A549 (cell line): ENCODE measurements around the gene PTPN14. TPM values are rescaled to one million over a fixed set of nuclear protein-coding genes. Genes with fewer than 3 reads are reported as not detected.

Experiments
- ATAC-seq, 2 experiments: fragments of 200-7000 bp in 1 of 2; fragments of >200 bp in 1 of 2; cut with Nextera tagmentation in 1 of 2; cut with Tn5 transposase in 1 of 2; 3 replicates each; pipeline versions ENCODE4 v1.8.0 to v1.9.1; 2018 to 2020; ENCODE audit warnings: mild to moderate bottlenecking in 1 of 2, moderate library complexity in 1 of 2
- CTCF ChIA-PET: fragments of 300-600 bp; sonication (Branson Sonifier 250); formaldehyde crosslinking; extraction: SDS; loops from one replicate; lab custom pipeline; 2021; ENCODE audit warnings: antibody characterized with exemption, inconsistent platforms; lab: Yijun Ruan, JAX
- POLR2A ChIA-PET: fragments of 350-600 bp; formaldehyde crosslinking; extraction: SDS; loops from one replicate; lab custom pipeline; 2021; ENCODE audit warnings: antibody characterized with exemption, inconsistent platforms; lab: Yijun Ruan, JAX
- DNase-seq, 2 experiments: peaks; one replicate each; pipeline versions ENCODE4 v3.0.0 to v3.0.0-alpha.2; 2011 to 2016; ENCODE audit warnings: low read depth in 1 of 2, low spot score in 1 of 2
- FAIRE-seq: peaks from 2 replicates; lab custom pipeline; 2011; peaks lifted over from hg19 to GRCh38; lab: Jason Lieb, UNC
- H3K27ac ChIP-seq, 2 experiments: fragments of >200 bp; sonication (Bioruptor Twin); formaldehyde crosslinking; 3 replicates each; pipeline ENCODE4 v1.5.1; 2016 to 2017
- H3K4me1 ChIP-seq: fragments of >200 bp; sonication (Bioruptor Twin); formaldehyde crosslinking; 3 replicates; pipeline ENCODE4 v1.6.1; 2016
- H3K4me2 ChIP-seq: fragments of >200 bp; sonication (Bioruptor Twin); formaldehyde crosslinking; 3 replicates; pipeline ENCODE4 v1.6.1; 2016
- H3K4me3 ChIP-seq: fragments of >200 bp; sonication (Bioruptor Twin); formaldehyde crosslinking; 3 replicates; pipeline ENCODE4 v1.5.1; 2016
- H3K9me3 ChIP-seq: fragments of >200 bp; sonication (Bioruptor Twin); formaldehyde crosslinking; 3 replicates; pipeline ENCODE4 v1.6.1; 2016
- CBX2 ChIP-seq: fragments of 200-600 bp; sonication (generic); IDR thresholded peaks from 2 replicates; pipeline ENCODE4 v1.6.1; 2016; ENCODE audit warnings: low read depth, mild to moderate bottlenecking, borderline replicate concordance
- CEBPB ChIP-seq, 2 experiments: fragments of >200 bp in 1 of 2; sonication (Bioruptor Twin) in 1 of 2; formaldehyde crosslinking in 1 of 2; IDR thresholded peaks; 2 replicates each; pipeline ENCODE4 v1.6.1; 2012 to 2016
- CTCF ChIP-seq: fragments of >200 bp; sonication (Bioruptor Twin); formaldehyde crosslinking; IDR thresholded peaks from 3 replicates; pipeline ENCODE4 v1.5.1; 2016
- EP300 ChIP-seq, 2 experiments: fragments of >200 bp; sonication (Bioruptor Twin); formaldehyde crosslinking; IDR thresholded peaks; 2 replicates in 1 of 2; 3 replicates in 1 of 2; pipeline ENCODE4 v1.6.1; 2016 to 2017
- FOSL2 ChIP-seq, 2 experiments: fragments of 450-650 bp in 1 of 2; fragments of >200 bp in 1 of 2; sonication (Bioruptor Twin) in 1 of 2; formaldehyde crosslinking; IDR thresholded peaks; 2 replicates each; pipeline versions ENCODE4 v1.5.0 to v1.6.1; 2016 to 2020; ENCODE audit warnings: mild to moderate bottlenecking in 1 of 2, moderate library complexity in 1 of 2
- FOXS1 ChIP-seq: fragments of 250-450 bp; sonication (Bioruptor Pico); IDR thresholded peaks from 2 replicates; pipeline ENCODE4 v1.5.0; 2020; ENCODE audit warnings: mild to moderate bottlenecking, moderate library complexity
- HES2 ChIP-seq: fragments of >200 bp; sonication (Bioruptor Twin); formaldehyde crosslinking; IDR thresholded peaks from 2 replicates; pipeline ENCODE4 v1.6.1; 2016
- HEYL ChIP-seq: fragments of 250-450 bp; sonication (Bioruptor Pico); IDR thresholded peaks from 2 replicates; pipeline ENCODE4 v1.8.0; 2021; ENCODE audit warnings: mild to moderate bottlenecking, moderate library complexity
- HOXB5 ChIP-seq: fragments of 250-450 bp; sonication (Bioruptor Pico); IDR thresholded peaks from 2 replicates; pipeline ENCODE4 v1.5.0; 2020; ENCODE audit warnings: mild to moderate bottlenecking, moderate library complexity
- JUN ChIP-seq, 2 experiments: fragments of >200 bp; sonication (Bioruptor Twin); formaldehyde crosslinking; IDR thresholded peaks; 2 replicates in 1 of 2; 3 replicates in 1 of 2; pipeline ENCODE4 v1.6.1; 2016 to 2017
- JUNB ChIP-seq: fragments of >200 bp; sonication (Bioruptor Twin); formaldehyde crosslinking; IDR thresholded peaks from 2 replicates; pipeline ENCODE4 v1.6.1; 2016
- KDM1A ChIP-seq: fragments of 200-600 bp; sonication (generic); IDR thresholded peaks from 2 replicates; pipeline ENCODE4 v1.6.1; 2016; ENCODE audit warnings: low read depth, mild to moderate bottlenecking
- MAFK ChIP-seq: fragments of 450-650 bp; IDR thresholded peaks from 2 replicates; pipeline ENCODE4 v1.6.1; 2014; ENCODE audit not compliant: partially characterized antibody
- NPAS2 ChIP-seq: fragments of 250-450 bp; sonication (Bioruptor Pico); IDR thresholded peaks from 2 replicates; pipeline ENCODE4 v1.8.0; 2022; ENCODE audit warnings: mild to moderate bottlenecking, moderate library complexity, borderline replicate concordance
- RAD21 ChIP-seq, 2 experiments: fragments of >200 bp in 1 of 2; sonication (Bioruptor Twin) in 1 of 2; formaldehyde crosslinking in 1 of 2; IDR thresholded peaks in 1 of 2; conservative IDR thresholded peaks in 1 of 2; 2 replicates in 1 of 2; 3 replicates in 1 of 2; pipeline ENCODE4 v1.6.1; 2012 to 2018; ENCODE audit warnings: inconsistent platforms in 1 of 2
- RARB ChIP-seq: fragments of 250-450 bp; sonication (Bioruptor Pico); IDR thresholded peaks from 2 replicates; pipeline ENCODE4 v1.8.0; 2021; ENCODE audit warnings: mild to moderate bottlenecking, moderate library complexity
- RFX5 ChIP-seq: fragments of 450-650 bp; IDR thresholded peaks from 2 replicates; pipeline ENCODE4 v1.7.1; 2014; ENCODE audit warnings: antibody characterized with exemption, mild to moderate bottlenecking, moderate library complexity
- TFCP2L1 ChIP-seq: fragments of 250-450 bp; sonication (Bioruptor Pico); IDR thresholded peaks from 2 replicates; pipeline ENCODE4 v1.5.0; 2021; ENCODE audit warnings: mild to moderate bottlenecking
- ZFP36 ChIP-seq: fragments of 450-650 bp; IDR thresholded peaks from 2 replicates; pipeline ENCODE4 v1.6.1; 2014; ENCODE audit warnings: borderline replicate concordance; ENCODE audit not compliant: partially characterized antibody
- ZNF302 ChIP-seq: fragments of 250-450 bp; sonication (Bioruptor Pico); IDR thresholded peaks from 2 replicates; pipeline ENCODE4 v1.9.0; 2021; ENCODE audit warnings: inconsistent platforms, mild to moderate bottlenecking, moderate library complexity
- WGBS: methylation state at CpG from one replicate; pipeline ENCODE4 v1.1.6; 2017; ENCODE audit errors: missing lambda C conversion rate; 5-methylcytosine and 5-hydroxymethylcytosine counted together
- polyA plus RNA-seq, 4 experiments: library from polyadenylated mRNA; depleted of rRNA in 3 of 4; stranded (reverse); fragments of >200 nt; fragmentation: RNase III in 1 of 4; extraction: RNeasy Plus Mini Kit Qiagen cat#74134 plus additional on column Dnase treatment in 1 of 4; gene quantifications; 2 replicates in 3 of 4; 3 replicates in 1 of 4; pipeline ENCODE4 v1.2.3, GENCODE V29; 2011 to 2017
- TF ChIP-seq, protein P1 (sequence below): fragments of 250-450 bp; sonication (Bioruptor Pico); IDR thresholded peaks from 2 replicates; pipeline ENCODE4 v1.5.0; 2021; ENCODE audit warnings: mild to moderate bottlenecking, moderate library complexity, borderline replicate concordance
- TF ChIP-seq, protein P2 (sequence below): fragments of 200-600 bp; sonication (generic); IDR thresholded peaks from 2 replicates; pipeline ENCODE4 v1.6.1; 2016; ENCODE audit warnings: antibody characterized with exemption, mild to moderate bottlenecking, moderate library complexity
- TF ChIP-seq, protein P3 (sequence below): fragments of >200 bp; sonication (Bioruptor Twin); formaldehyde crosslinking; IDR thresholded peaks from 3 replicates; pipeline ENCODE4 v1.6.1; 2016
- TF ChIP-seq, protein P4 (sequence below): fragments of 450-650 bp; IDR thresholded peaks from 2 replicates; pipeline ENCODE4 v1.6.1; 2014; ENCODE audit warnings: antibody characterized with exemption

Gene PTPN14
- polyA plus RNA-seq, 2 of the 4 experiments (the other 2 are of a cell fraction), result 9.2 to 10.0 TPM

DNA sequence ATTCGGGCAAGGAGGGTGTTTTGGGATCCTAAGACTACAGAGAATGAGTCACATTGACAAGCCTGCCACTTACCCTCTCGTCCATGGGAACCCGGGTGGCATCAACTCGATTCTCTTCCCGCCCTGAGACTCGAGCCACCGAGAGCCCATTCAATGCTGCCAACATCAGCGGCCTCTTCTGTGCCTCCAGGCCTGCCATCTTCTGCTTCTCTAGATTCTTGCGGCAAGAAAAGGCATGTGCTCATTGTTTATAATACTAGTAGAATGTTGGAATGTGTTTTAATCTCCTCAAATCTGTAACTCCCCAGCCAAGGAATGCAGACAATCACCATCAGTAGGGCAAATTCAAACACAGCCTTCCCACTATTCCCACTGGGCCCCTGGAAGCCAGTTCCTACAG, 173.5 kb downstream of the PTPN14 start:
- WGBS, result 90% methylated on average over 9 of the region's 9 CpGs
- no peak overlapping the region for H3K4me3 ChIP-seq
- ChIA-PET POLR2A (no interaction called here), CTCF (no interaction called here)
- ATAC-seq (no peak), DNase-seq (no peak), FAIRE-seq (no peak)
- H3K27ac ChIP-seq, result no peak overlapping the region
- H3K4me2 ChIP-seq, result no peak overlapping the region
- H3K9me3 ChIP-seq, result no peaks in the 10 kb centered on the region
- no peaks in the 10 kb centered on the region for H3K4me1 ChIP-seq
- TF ChIP-seq FOSL2 (IDR thresholded peaks at IDR 0.05) (no peak), FOSL2 (CRISPR knock-in tag; IDR thresholded peaks at IDR 0.05) (no peak), ZFP36 (no peak), CTCF (no peak), RARB (CRISPR knock-in tag) (no peak), JUNB (no peak), JUN (IDR thresholded peaks at IDR 0.05) (no peak), RFX5 (no peak), EP300 (IDR thresholded peaks at IDR 0.05) (no peak), ZNF302 (CRISPR knock-in tag) (no peak), CBX2 (no peak)
- TF ChIP-seq, protein P1, sequence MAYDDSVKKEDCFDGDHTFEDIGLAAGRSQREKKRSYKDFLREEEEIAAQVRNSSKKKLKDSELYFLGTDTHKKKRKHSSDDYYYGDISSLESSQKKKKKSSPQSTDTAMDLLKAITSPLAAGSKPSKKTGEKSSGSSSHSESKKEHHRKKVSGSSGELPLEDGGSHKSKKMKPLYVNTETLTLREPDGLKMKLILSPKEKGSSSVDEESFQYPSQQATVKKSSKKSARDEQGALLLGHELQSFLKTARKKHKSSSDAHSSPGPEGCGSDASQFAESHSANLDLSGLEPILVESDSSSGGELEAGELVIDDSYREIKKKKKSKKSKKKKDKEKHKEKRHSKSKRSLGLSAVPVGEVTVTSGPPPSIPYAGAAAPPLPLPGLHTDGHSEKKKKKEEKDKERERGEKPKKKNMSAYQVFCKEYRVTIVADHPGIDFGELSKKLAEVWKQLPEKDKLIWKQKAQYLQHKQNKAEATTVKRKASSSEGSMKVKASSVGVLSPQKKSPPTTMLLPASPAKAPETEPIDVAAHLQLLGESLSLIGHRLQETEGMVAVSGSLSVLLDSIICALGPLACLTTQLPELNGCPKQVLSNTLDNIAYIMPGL (CRISPR knock-in tag), result no peak
- TF ChIP-seq, protein P2, sequence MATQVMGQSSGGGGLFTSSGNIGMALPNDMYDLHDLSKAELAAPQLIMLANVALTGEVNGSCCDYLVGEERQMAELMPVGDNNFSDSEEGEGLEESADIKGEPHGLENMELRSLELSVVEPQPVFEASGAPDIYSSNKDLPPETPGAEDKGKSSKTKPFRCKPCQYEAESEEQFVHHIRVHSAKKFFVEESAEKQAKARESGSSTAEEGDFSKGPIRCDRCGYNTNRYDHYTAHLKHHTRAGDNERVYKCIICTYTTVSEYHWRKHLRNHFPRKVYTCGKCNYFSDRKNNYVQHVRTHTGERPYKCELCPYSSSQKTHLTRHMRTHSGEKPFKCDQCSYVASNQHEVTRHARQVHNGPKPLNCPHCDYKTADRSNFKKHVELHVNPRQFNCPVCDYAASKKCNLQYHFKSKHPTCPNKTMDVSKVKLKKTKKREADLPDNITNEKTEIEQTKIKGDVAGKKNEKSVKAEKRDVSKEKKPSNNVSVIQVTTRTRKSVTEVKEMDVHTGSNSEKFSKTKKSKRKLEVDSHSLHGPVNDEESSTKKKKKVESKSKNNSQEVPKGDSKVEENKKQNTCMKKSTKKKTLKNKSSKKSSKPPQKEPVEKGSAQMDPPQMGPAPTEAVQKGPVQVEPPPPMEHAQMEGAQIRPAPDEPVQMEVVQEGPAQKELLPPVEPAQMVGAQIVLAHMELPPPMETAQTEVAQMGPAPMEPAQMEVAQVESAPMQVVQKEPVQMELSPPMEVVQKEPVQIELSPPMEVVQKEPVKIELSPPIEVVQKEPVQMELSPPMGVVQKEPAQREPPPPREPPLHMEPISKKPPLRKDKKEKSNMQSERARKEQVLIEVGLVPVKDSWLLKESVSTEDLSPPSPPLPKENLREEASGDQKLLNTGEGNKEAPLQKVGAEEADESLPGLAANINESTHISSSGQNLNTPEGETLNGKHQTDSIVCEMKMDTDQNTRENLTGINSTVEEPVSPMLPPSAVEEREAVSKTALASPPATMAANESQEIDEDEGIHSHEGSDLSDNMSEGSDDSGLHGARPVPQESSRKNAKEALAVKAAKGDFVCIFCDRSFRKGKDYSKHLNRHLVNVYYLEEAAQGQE, result no peak

DNA sequence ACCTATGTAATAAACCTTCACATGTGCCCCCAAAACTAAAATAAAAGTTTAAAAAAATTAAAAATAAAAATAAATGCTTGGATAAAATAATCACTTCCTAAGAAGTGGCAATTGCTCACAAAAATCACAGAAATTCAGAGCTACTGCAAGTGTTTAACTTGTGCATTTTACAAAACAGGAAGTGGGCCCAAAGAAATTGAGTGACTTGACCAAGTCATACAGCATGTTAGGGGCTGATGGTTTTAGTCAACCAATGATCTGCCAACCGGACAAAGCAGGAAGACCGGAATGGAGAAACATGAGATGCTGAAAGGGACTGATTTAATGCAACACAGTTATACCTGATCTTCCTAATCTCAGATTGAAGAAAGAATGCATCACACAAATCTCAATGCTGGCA, 173.9 kb downstream of the PTPN14 start:
- Histone ChIP-seq H3K27ac (no peak overlapping the region), H3K4me2 (no peak overlapping the region), H3K4me3 (no peak overlapping the region), H3K9me3 (no peaks in the 10 kb centered on the region)
- DNase-seq, result no peak
- WGBS, result 94% methylated on average over 2 of the region's 2 CpGs
- ChIA-PET CTCF (interaction anchor here (0.6 to 1.6 kb wide), 3 partner anchors 45 to 250 kb away, joined by 3 read pairs; no protein-coding TSS in a partner anchor), POLR2A (no interaction called here)
- no peak for FAIRE-seq
- TF ChIP-seq, protein P3, sequence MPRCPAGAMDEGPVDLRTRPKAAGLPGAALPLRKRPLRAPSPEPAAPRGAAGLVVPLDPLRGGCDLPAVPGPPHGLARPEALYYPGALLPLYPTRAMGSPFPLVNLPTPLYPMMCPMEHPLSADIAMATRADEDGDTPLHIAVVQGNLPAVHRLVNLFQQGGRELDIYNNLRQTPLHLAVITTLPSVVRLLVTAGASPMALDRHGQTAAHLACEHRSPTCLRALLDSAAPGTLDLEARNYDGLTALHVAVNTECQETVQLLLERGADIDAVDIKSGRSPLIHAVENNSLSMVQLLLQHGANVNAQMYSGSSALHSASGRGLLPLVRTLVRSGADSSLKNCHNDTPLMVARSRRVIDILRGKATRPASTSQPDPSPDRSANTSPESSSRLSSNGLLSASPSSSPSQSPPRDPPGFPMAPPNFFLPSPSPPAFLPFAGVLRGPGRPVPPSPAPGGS, result no peak
- TF ChIP-seq NPAS2 (CRISPR knock-in tag) (no peak), KDM1A (no peak), HEYL (CRISPR knock-in tag) (no peak), JUN (IDR thresholded peaks at IDR 0.05) (no peak), CEBPB (IDR thresholded peaks at IDR 0.05) (no peak), TFCP2L1 (CRISPR knock-in tag) (no peak), HOXB5 (CRISPR knock-in tag) (no peak), FOXS1 (no peak), MAFK (no peak), HES2 (no peak), ZFP36 (no peak), RAD21 (conservative IDR thresholded peaks at IDR 0.05 in 1 of 2, IDR thresholded peaks at IDR 0.05 in 1 of 2) (no peak), RARB (CRISPR knock-in tag) (no peak)
- TF ChIP-seq, protein P4, sequence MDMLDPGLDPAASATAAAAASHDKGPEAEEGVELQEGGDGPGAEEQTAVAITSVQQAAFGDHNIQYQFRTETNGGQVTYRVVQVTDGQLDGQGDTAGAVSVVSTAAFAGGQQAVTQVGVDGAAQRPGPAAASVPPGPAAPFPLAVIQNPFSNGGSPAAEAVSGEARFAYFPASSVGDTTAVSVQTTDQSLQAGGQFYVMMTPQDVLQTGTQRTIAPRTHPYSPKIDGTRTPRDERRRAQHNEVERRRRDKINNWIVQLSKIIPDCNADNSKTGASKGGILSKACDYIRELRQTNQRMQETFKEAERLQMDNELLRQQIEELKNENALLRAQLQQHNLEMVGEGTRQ, result no peak
- TF ChIP-seq, all 56 proteins: peak for 0
- ATAC-seq, result no peak
- no peaks in the 10 kb centered on the region for H3K4me1 ChIP-seq
